ENCODE results near the gene DENND5A.
A peak's percentile ranks its signal among the peaks of the same experiment; 100 is the strongest.
"Not testable (repeated sequence)": the region's sequence is repeated elsewhere in the genome, so short reads cannot be mapped to it uniquely, and the experiment has no call there.

The DENND5A gene

GRCh38 chr11:9136741-9137140, 128.4 kb downstream of the DENND5A start:
- DNase-seq = no peak

GRCh38 chr11:9133956-9134355, 131.2 kb downstream of the DENND5A start:
- no peak for DNase-seq

- no peak for DNase-seq
Measured at GRCh38 chr11:9132203-9132878, 132.8 kb downstream of the DENND5A start.

GRCh38 chr11:9130297-9130696, 134.9 kb downstream of the DENND5A start:
- DNase-seq = peak; percentile 32

GRCh38 chr11:9126636-9127035, 138.5 kb downstream of the DENND5A start:
- DNase-seq = no peak

GRCh38 chr11:9125185-9125886, 139.8 kb downstream of the DENND5A start:
- no peak for DNase-seq

- DNase-seq = peak; percentile 70
Measured at GRCh38 chr11:9123595-9124304, 141.4 kb downstream of the DENND5A start.

GRCh38 chr11:9121469-9121796, 143.7 kb downstream of the DENND5A start:
- no peak for DNase-seq

GRCh38 chr11:9120664-9121468, 144.3 kb downstream of the DENND5A start:
- peak; percentile 12 for DNase-seq

- DNase-seq = peak; percentile 20
Measured at GRCh38 chr11:9118277-9118676, 146.9 kb downstream of the DENND5A start.

- no peak for DNase-seq
Measured at GRCh38 chr11:9112075-9112474, 153.1 kb downstream of the DENND5A start.

- no peak for DNase-seq
Measured at GRCh38 chr11:9109858-9110731, 155.1 kb downstream of the DENND5A start.

GRCh38 chr11:9104580-9104979, 160.6 kb downstream of the DENND5A start:
- no peak for DNase-seq

GRCh38 chr11:9103542-9104276, 161.4 kb downstream of the DENND5A start:
- no peak for DNase-seq

GRCh38 chr11:9099617-9100016, 165.5 kb downstream of the DENND5A start:
- no peak for DNase-seq

GRCh38 chr11:9098455-9098854, 166.7 kb downstream of the DENND5A start:
- not testable (repeated sequence) for DNase-seq

GRCh38 chr11:9097186-9097943, 167.8 kb downstream of the DENND5A start:
- DNase-seq = not testable (repeated sequence)

- no peak for DNase-seq
Measured at GRCh38 chr11:9096427-9096826, 168.7 kb downstream of the DENND5A start.

GRCh38 chr11:9095421-9095820, 169.7 kb downstream of the DENND5A start:
- peak; percentile 19 for DNase-seq

- no peak for DNase-seq
Measured at GRCh38 chr11:9094420-9094819, 170.7 kb downstream of the DENND5A start.

All from OCI-M1 (cell line).